Upper lobe of left lung (tissue), 6 donors: ENCODE results near the gene SLC35D3. TPM values are rescaled to one million over a fixed set of nuclear protein-coding genes. Genes with fewer than 3 reads are reported as not detected.

Source experiments
- ATAC-seq, 2 donors: fragments of 200-7000 bp; cut with Tn5 transposase; one replicate each; pipeline ENCODE4 v1.9.1; 2022; ENCODE audit warnings: mild to moderate bottlenecking in 2 of 2, moderate library complexity in 2 of 2; ENCODE audit not compliant: low FRiP score in 2 of 2
- DNase-seq, 2 donors: peaks; one replicate each; pipeline ENCODE4 v3.0.0-alpha.2; 2019 to 2020
- H3K27ac ChIP-seq, 4 donors: fragments of 200-600 bp; sonication (generic); one replicate each; pipeline ENCODE4 v1.5.1; 2016 to 2019
- H3K27me3 ChIP-seq, 4 donors: fragments of 200-600 bp; sonication (generic); one replicate each; pipeline ENCODE4 v1.5.1; 2017 to 2019
- H3K36me3 ChIP-seq, 4 donors: fragments of 200-600 bp; sonication (generic); one replicate each; pipeline ENCODE4 v1.5.1; 2016 to 2019
- H3K4me1 ChIP-seq, 4 donors: fragments of 200-600 bp; sonication (generic); one replicate each; pipeline ENCODE4 v1.5.1; 2018 to 2019
- H3K4me3 ChIP-seq, 4 donors: fragments of 200-600 bp; sonication (generic); one replicate each; pipeline ENCODE4 v1.5.1; 2017 to 2019; ENCODE audit warnings: mild to moderate bottlenecking in 2 of 4, moderate library complexity in 1 of 4
- H3K9me3 ChIP-seq, 4 donors: fragments of 200-600 bp; sonication (generic); one replicate each; pipeline ENCODE4 v1.5.1; 2018 to 2019
- EP300 ChIP-seq, 4 donors: sonication (generic); formaldehyde crosslinking; IDR thresholded peaks; one replicate each; pipeline ENCODE4 v1.5.1; 2017; ENCODE audit warnings: antibody characterized with exemption in 4 of 4, control low read depth in 2 of 4
- POLR2A ChIP-seq, 4 donors: fragments of 450-650 bp; IDR thresholded peaks; one replicate each; pipeline ENCODE4 v1.5.1; 2016 to 2017; ENCODE audit warnings: antibody characterized with exemption in 4 of 4, mild to moderate bottlenecking in 2 of 4
- POLR2AphosphoS5 ChIP-seq, 2 donors: sonication (generic); formaldehyde crosslinking; IDR thresholded peaks; one replicate each; pipeline ENCODE4 v1.5.1; 2017; ENCODE audit warnings: antibody characterized with exemption in 2 of 2
- WGBS, 2 donors: methylation state at CpG; one replicate each; pipeline ENCODE4 v1.1.5; 2017 to 2018; 5-methylcytosine and 5-hydroxymethylcytosine counted together
- total RNA-seq, 6 donors: library from RNA; depleted of rRNA in 4 of 6; stranded (reverse); fragments of >200 nt in 4 of 6; gene quantifications; one replicate each; pipeline versions ENCODE4 v1.1.0 to v1.2.1, GENCODE V29; 2016 to 2021
- TF ChIP-seq, protein P1 (sequence below), 6 experiments: fragments of 450-650 bp in 4 of 6; fragments of 200-600 bp in 2 of 6; sonication (generic) in 2 of 6; IDR thresholded peaks; one replicate each; pipeline ENCODE4 v1.5.1; 2016 to 2019; ENCODE audit warnings: antibody characterized with exemption in 6 of 6
- donor health status: DM: no; HTN: no; CAD: no; lungs with moderate emphysema.
- donor health status: DM: no; HTN: yes; CAD: no; lungs with severe emphysema.

SLC35D3 gene
- total RNA-seq, 6 donors from 2014 or later, result 0.13 TPM; not detected in 5

DNA sequence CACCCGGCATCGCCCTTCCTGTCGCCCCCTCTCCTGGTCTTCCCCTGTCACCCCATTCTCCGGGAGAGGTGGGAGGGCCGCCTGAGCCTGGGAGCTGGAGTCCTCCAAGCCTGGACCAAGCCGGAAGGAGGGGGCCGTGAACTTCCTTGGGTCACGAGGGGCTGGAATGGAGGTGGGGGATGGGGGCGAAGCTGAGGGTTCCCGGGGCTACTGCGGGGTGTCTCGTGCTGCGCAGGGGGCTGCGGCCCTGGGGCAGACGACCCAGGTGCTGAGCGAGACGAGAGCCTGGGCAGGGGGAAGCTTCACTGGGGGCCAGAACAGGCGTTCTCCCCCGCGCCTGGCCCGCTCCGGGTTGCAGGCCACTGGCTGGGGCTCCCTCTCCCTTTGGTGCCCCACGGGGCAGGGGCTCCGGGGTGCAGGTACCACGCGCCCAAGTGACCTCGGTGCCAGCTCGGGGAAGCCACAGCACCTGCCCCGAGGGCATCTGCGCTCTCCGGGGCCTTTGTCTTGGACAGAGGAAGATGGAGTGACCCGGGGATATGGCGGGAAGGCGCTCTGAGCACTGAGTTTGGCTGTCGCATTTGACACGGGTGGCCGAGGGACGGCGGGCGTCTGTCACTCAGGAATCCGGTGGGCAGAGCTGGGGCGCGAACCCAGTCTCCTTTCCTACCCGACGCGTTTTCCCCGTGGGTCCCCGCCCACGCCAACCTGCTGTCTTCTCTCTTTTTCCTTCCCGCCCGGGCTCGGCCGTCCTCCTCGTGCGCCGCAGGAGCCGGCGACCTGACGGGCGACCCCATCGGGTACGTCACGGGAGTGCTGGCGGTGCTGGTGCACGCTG is 1.2 kb downstream of the SLC35D3 start:
- Histone ChIP-seq H3K4me3 (peak overlapping the region in 3 of 4 donors; percentile 45 to 51 (median 48)), H3K9me3 (no peaks in the 10 kb centered on the region), H3K27me3 (peaks cover 0 to 44% (median 31%) of the 10 kb centered on the region in 4 donors), H3K4me1 (peaks cover 31 to 40% (median 37%) of the 10 kb centered on the region in 4 donors), H3K36me3 (no peaks in the 10 kb centered on the region), H3K27ac (no peak overlapping the region)
- WGBS, 2 donors, result 9 to 21% methylated on average over 25 to 52 of the region's 65 CpGs
- TF ChIP-seq EP300 (IDR thresholded peaks at IDR 0.05), result no peak
- TF ChIP-seq POLR2AphosphoS5 (IDR thresholded peaks at IDR 0.05), result no peak
- TF ChIP-seq POLR2A (IDR thresholded peaks at IDR 0.05), result no peak
- no peak for ATAC-seq
- peak in 1 of 2 donors; percentile 79 for DNase-seq

DNA sequence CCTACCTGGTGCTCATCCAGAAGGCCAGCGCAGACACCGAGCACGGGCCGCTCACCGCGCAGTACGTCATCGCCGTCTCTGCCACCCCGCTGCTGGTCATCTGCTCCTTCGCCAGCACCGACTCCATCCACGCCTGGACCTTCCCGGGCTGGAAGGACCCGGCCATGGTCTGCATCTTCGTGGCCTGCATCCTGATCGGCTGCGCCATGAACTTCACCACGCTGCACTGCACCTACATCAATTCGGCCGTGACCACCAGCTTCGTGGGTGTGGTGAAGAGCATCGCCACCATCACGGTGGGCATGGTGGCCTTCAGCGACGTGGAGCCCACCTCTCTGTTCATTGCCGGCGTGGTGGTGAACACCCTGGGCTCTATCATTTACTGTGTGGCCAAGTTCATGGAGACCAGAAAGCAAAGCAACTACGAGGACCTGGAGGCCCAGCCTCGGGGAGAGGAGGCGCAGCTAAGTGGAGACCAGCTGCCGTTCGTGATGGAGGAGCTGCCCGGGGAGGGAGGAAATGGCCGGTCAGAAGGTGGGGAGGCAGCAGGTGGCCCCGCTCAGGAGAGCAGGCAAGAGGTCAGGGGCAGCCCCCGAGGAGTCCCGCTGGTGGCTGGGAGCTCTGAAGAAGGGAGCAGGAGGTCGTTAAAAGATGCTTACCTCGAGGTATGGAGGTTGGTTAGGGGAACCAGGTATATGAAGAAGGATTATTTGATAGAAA is 2.0 kb downstream of the SLC35D3 start:
- DNase-seq, result peak in 1 of 2 donors; percentile 41
- Histone ChIP-seq H3K9me3 (no peaks in the 10 kb centered on the region), H3K27me3 (peaks cover 0 to 44% (median 31%) of the 10 kb centered on the region in 4 donors), H3K36me3 (no peaks in the 10 kb centered on the region), H3K4me1 (peaks cover 31 to 40% (median 37%) of the 10 kb centered on the region in 4 donors), H3K27ac (no peak overlapping the region), H3K4me3 (peak overlapping the region in 1 of 4 donors; percentile 48)
- WGBS, 2 donors, result 71 to 79% methylated on average over 24 to 40 of the region's 40 CpGs
- no peak for ATAC-seq
- TF ChIP-seq POLR2A (IDR thresholded peaks at IDR 0.05) (no peak), EP300 (IDR thresholded peaks at IDR 0.05) (no peak), POLR2AphosphoS5 (IDR thresholded peaks at IDR 0.05) (no peak)
- TF ChIP-seq, protein P1, sequence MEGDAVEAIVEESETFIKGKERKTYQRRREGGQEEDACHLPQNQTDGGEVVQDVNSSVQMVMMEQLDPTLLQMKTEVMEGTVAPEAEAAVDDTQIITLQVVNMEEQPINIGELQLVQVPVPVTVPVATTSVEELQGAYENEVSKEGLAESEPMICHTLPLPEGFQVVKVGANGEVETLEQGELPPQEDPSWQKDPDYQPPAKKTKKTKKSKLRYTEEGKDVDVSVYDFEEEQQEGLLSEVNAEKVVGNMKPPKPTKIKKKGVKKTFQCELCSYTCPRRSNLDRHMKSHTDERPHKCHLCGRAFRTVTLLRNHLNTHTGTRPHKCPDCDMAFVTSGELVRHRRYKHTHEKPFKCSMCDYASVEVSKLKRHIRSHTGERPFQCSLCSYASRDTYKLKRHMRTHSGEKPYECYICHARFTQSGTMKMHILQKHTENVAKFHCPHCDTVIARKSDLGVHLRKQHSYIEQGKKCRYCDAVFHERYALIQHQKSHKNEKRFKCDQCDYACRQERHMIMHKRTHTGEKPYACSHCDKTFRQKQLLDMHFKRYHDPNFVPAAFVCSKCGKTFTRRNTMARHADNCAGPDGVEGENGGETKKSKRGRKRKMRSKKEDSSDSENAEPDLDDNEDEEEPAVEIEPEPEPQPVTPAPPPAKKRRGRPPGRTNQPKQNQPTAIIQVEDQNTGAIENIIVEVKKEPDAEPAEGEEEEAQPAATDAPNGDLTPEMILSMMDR (IDR thresholded peaks at IDR 0.05), result no peak

DNA sequence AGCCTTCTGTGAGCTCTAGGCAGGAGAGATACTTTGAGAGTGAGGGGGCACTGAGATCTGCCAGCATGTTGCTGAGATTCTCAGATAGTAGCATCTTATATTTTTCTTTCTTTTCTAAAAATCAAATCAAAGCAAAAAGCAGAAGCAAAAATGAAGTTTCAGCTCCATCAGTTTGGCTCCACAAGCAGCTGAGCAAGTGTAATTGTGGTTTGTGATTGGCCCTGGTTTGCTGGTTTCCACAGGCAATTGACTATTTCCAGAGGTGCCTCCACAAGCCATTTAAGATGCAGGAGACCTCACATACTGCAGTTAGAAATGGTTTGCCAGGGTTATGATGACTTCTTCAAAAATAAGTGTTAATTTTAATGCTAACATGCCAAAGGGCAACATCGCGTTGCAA is 4.3 kb downstream of the SLC35D3 start:
- no peak for DNase-seq
- ATAC-seq, result no peak
- H3K27ac ChIP-seq, result no peak overlapping the region
- H3K9me3 ChIP-seq, result no peaks in the 10 kb centered on the region
- no peak overlapping the region for H3K4me3 ChIP-seq
- peaks cover 21 to 26% (median 24%) of the 10 kb centered on the region in 4 donors for H3K4me1 ChIP-seq
- TF ChIP-seq, protein P1 (IDR thresholded peaks at IDR 0.05), result no peak
- TF ChIP-seq POLR2AphosphoS5 (IDR thresholded peaks at IDR 0.05) (no peak), EP300 (IDR thresholded peaks at IDR 0.05) (no peak), POLR2A (IDR thresholded peaks at IDR 0.05) (no peak)
- peaks cover 0 to 29% (median 24%) of the 10 kb centered on the region in 4 donors for H3K27me3 ChIP-seq
- 93 to 96% methylated on average over 2 of the region's 2 CpGs for WGBS, 2 donors
- H3K36me3 ChIP-seq, result no peaks in the 10 kb centered on the region

DNA sequence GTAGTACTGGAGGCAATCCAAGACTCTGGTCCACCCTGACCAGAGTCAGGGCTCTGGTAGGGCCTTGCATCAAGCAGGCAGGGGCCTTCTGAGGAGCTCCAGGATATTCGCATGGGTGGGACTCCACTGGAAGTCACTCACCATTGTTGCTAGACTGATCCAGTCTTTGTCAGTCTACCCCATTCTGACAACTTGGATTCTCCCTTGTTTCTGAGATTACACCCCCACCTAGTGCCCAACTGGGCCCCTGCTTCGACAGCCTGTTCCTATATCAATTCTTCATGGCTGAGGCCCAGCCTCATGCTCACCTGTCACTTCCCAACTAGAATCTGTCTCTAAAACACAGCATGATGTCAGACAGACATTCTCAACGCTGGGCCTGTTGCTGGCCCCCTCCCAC is 5.2 kb downstream of the SLC35D3 start:
- ATAC-seq (no peak), DNase-seq (no peak)
- TF ChIP-seq EP300 (IDR thresholded peaks at IDR 0.05), result no peak
- TF ChIP-seq, protein P1 (IDR thresholded peaks at IDR 0.05), result no peak
- no peak for TF ChIP-seq POLR2A (IDR thresholded peaks at IDR 0.05)
- no peak for TF ChIP-seq POLR2AphosphoS5 (IDR thresholded peaks at IDR 0.05)

DNA sequence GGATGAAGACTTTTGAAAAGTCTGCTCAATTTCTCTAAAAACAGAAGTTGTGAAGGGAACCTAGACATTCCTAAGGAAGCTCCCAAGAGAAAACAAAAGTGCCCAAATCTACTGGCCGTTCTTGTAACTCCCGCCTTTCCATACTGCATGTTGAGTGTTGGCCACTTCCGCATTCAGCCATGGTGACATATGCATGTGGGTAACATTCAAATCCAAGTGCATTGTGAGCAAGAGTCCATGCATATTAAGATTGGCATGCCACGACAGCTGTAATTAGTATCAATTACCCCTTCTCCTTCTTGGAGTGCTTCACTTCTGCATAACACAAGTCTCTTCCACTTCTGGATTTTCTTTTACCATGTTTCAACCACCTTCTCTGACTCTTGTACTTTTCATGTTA is 8.4 kb downstream of the SLC35D3 start:
- Histone ChIP-seq H3K4me3 (no peak overlapping the region), H3K27ac (no peak overlapping the region), H3K27me3 (no peaks in the 10 kb centered on the region), H3K9me3 (no peaks in the 10 kb centered on the region), H3K36me3 (no peaks in the 10 kb centered on the region), H3K4me1 (no peaks in the 10 kb centered on the region)
- WGBS, 2 donors, result 90 to 92% methylated on average over 4 of the region's 4 CpGs
- ATAC-seq (no peak), DNase-seq (no peak)
- TF ChIP-seq POLR2AphosphoS5 (IDR thresholded peaks at IDR 0.05), result no peak
- no peak for TF ChIP-seq EP300 (IDR thresholded peaks at IDR 0.05)
- TF ChIP-seq, protein P1 (IDR thresholded peaks at IDR 0.05), result no peak
- TF ChIP-seq POLR2A (IDR thresholded peaks at IDR 0.05), result no peak

More for the DNA sequence above, 5.2 kb downstream of the SLC35D3 start:
- H3K27ac ChIP-seq, result no peak overlapping the region
- H3K36me3 ChIP-seq, result no peaks in the 10 kb centered on the region
- peaks cover 0 to 20% (median 14%) of the 10 kb centered on the region in 4 donors for H3K27me3 ChIP-seq
- no peak overlapping the region for H3K4me3 ChIP-seq
- no peaks in the 10 kb centered on the region for H3K9me3 ChIP-seq
- H3K4me1 ChIP-seq, result peaks cover 12 to 17% (median 15%) of the 10 kb centered on the region in 4 donors
- 66 to 70% methylated on average over 3 of the region's 3 CpGs for WGBS, 2 donors
